NB4 (cell line): ENCODE results near the gene CHTOP.

Experiments
- DNase-seq: peaks from one replicate; pipeline ENCODE4 v3.0.0; 2010; ENCODE audit warnings: low read depth
- H3K4me3 ChIP-seq: one replicate; pipeline ENCODE4 v1.5.1; 2011; ENCODE audit warnings: mild to moderate bottlenecking, low read depth, low read length, moderate library complexity
- CTCF ChIP-seq: IDR thresholded peaks from one replicate; pipeline ENCODE4 v1.5.1; 2012; ENCODE audit warnings: low read depth, low read length
- MYC ChIP-seq: IDR thresholded peaks from 2 replicates; pipeline ENCODE4 v1.6.1; 2011; ENCODE audit warnings: low read depth, low read length
- POLR2A ChIP-seq: IDR thresholded peaks from 2 replicates; pipeline ENCODE4 v1.6.1; 2011; ENCODE audit warnings: mild to moderate bottlenecking; ENCODE audit not compliant: insufficient read length; ENCODE audit errors: extremely low read depth
- TF ChIP-seq, protein P1 (sequence below): IDR thresholded peaks from 2 replicates; pipeline ENCODE4 v1.6.1; 2011; ENCODE audit warnings: low read depth, low read length

The CHTOP gene

GRCh38 chr1:153607381-153607780, 26.5 kb upstream of the CHTOP start:
- TF ChIP-seq MYC (no peak), CTCF (no peak), POLR2A (no peak)
- TF ChIP-seq, protein P1, sequence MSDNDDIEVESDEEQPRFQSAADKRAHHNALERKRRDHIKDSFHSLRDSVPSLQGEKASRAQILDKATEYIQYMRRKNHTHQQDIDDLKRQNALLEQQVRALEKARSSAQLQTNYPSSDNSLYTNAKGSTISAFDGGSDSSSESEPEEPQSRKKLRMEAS: no peak
- no peak for DNase-seq
- H3K4me3 ChIP-seq: no peak overlapping the region

DNA sequence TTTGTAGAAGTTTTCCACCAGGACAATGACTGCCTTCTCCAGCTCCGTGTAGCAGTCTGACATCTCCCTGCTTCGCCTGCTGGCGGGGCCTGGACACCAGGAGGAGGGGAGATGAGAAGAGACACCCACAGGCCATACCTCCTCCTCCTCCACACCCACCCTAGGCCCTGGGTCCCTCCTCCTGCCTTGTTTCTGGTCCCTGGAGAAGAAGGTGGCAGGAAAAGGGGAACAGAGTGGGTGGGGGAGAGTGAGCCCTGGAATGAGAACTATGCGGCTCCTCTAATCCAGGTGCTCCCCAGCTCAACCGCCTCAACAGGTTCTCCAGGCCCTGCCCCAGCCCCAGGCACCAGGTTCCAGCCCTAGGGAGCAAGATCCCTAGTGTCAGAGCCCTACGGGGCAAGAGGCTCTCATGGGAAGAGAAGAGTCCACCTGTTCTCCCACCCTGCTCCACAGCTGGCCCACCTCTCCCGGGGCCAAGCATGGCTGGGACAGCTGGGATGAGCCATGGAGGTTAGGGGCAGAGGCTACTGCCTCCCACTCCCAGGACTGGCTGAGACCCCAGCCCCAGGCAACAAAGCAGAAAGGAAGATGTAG, 25.7 kb upstream of the CHTOP start:
- no peak overlapping the region for H3K4me3 ChIP-seq
- TF ChIP-seq CTCF: no peak
- no peak for TF ChIP-seq POLR2A
- TF ChIP-seq, protein P1: no peak
- TF ChIP-seq MYC: no peak
- peak; percentile 34 for DNase-seq

- peak; percentile 82 for DNase-seq
- H3K4me3 ChIP-seq: no peak overlapping the region
- TF ChIP-seq, protein P1: peak; percentile 46
- peak; percentile 55 for TF ChIP-seq MYC
- no peak for TF ChIP-seq POLR2A
- no peak for TF ChIP-seq CTCF
Observed at GRCh38 chr1:153608742-153609584, 24.9 kb upstream of the CHTOP start.

DNA sequence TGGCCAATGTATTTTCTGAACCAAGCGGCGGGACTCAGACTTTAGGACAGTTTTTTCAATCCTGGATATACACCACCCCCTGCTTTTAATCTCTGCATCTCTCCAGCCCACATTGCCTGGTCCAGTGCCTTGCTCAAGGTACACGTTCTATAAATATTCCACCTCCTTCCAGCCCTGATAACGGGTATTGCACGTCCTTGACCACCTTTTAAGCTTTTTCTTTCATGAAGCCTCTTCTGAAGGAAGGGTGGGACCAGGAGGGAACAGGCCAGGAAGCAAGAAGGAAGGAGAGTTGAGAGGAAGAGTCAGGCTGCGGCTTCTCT, 24.3 kb upstream of the CHTOP start:
- DNase-seq: no peak
- H3K4me3 ChIP-seq: no peak overlapping the region
- TF ChIP-seq CTCF (no peak), POLR2A (no peak), MYC (no peak)
- TF ChIP-seq, protein P1: no peak

DNA sequence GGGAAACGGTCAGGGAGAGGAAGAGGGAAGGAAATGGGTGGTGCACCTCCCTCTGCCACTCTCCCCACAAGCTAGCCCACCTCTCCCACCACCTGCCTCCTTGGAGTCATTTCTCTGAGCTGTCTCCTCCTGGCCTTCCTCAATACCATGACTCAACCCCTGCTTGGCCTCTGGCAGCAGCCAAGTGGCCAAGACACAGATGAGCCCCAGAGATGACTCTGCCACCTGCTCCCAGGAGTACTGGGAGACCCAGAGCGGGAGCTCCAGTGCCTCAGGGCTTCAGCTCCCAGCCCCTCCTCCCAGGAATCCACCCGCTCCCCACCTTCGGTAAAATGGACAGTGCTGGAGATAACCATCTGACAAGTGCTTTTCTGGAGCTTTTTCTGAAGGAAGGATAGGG, 23.5 kb upstream of the CHTOP start:
- TF ChIP-seq POLR2A: no peak
- TF ChIP-seq CTCF: no peak
- TF ChIP-seq MYC: no peak
- TF ChIP-seq, protein P1: no peak
- peak; percentile 64 for DNase-seq
- H3K4me3 ChIP-seq: no peak overlapping the region
